Testis (tissue), 3 donors: ENCODE data around the gene SLC9A9. TPM values are rescaled to one million over a fixed set of nuclear protein-coding genes. Genes with fewer than 3 reads are reported as not detected.

Experiments
- DNase-seq: peaks from one replicate; pipeline ENCODE4 v3.0.0-alpha.2; 2019
- H3K27ac ChIP-seq, 2 donors: fragments of 200-600 bp; sonication (generic); one replicate each; pipeline ENCODE4 v1.5.1; 2019
- H3K27me3 ChIP-seq: fragments of 200-600 bp; sonication (generic); one replicate; pipeline ENCODE4 v1.5.1; 2019
- H3K36me3 ChIP-seq: fragments of 200-600 bp; sonication (generic); one replicate; pipeline ENCODE4 v1.5.1; 2017; ENCODE audit warnings: low read depth; ENCODE audit errors: missing control alignments
- H3K4me1 ChIP-seq: fragments of 200-600 bp; sonication (generic); one replicate; pipeline ENCODE4 v1.5.1; 2019
- H3K4me3 ChIP-seq, 2 donors: fragments of 200-600 bp; sonication (generic); one replicate each; pipeline ENCODE4 v1.5.1; 2017 to 2019
- H3K9me3 ChIP-seq: fragments of 200-600 bp; sonication (generic); one replicate; pipeline ENCODE4 v1.5.1; 2017
- CTCF ChIP-seq, 3 experiments: fragments of 450-650 bp in 2 of 3; fragments of 200-600 bp in 1 of 3; sonication (generic) in 1 of 3; IDR thresholded peaks; one replicate each; pipeline ENCODE4 v1.5.1; 2016 to 2019; ENCODE audit warnings: antibody characterized with exemption in 3 of 3, mild to moderate bottlenecking in 2 of 3, moderate library complexity in 1 of 3
- POLR2A ChIP-seq: fragments of 450-650 bp; IDR thresholded peaks from one replicate; pipeline ENCODE4 v1.6.1; 2017; ENCODE audit warnings: antibody characterized with exemption, mild to moderate bottlenecking, moderate library complexity
- WGBS, 2 donors: methylation state at CpG; one replicate each; pipeline ENCODE4 v1.1.5; 2018; 5-methylcytosine and 5-hydroxymethylcytosine counted together
- intact Hi-C: fragments of 100-400 bp; cut with DNase I; formaldehyde crosslinking; loops from one replicate; pipeline ENCODE4 v1.15.1; 2023; ENCODE audit warnings: low total_unique reads
- polyA plus RNA-seq: library from polyadenylated mRNA; stranded (reverse); fragments of 350-450 nt; fragmentation: Illumina TruSeq; extraction: RNeasy Lipid Tissue Mini Kit (QIAGEN cat#74804); gene quantifications from one replicate; pipeline ENCODE4 v1.2.3, GENCODE V29; 2014; ENCODE audit warnings: low read depth, low replicate concordance; ENCODE audit not compliant: insufficient read depth
- total RNA-seq, 2 donors: library from RNA; depleted of rRNA; stranded (reverse); fragments of >200 nt; gene quantifications; one replicate each; pipeline ENCODE4 v1.2.3, GENCODE V29; 2016

The SLC9A9 gene
- total and polyA plus RNA-seq, 3 donors from 2014 or later, result 2.7 to 6.6 (median 4.3) TPM

GRCh38 chr3:143562789-143563188 lies 285.5 kb downstream of the SLC9A9 start:
- Histone ChIP-seq H3K9me3 (no peaks in the 10 kb centered on the region), H3K4me3 (no peak overlapping the region), H3K27ac (no peak overlapping the region), H3K36me3 (no peaks in the 10 kb centered on the region), H3K27me3 (no peaks in the 10 kb centered on the region), H3K4me1 (no peaks in the 10 kb centered on the region)
- intact Hi-C loops, result no loop called here
- 63 to 75% methylated on average over 2 of the region's 2 CpGs for WGBS, 2 donors
- no peak for DNase-seq
- no peak for TF ChIP-seq POLR2A
- TF ChIP-seq CTCF (IDR thresholded peaks at IDR 0.05), result no peak

- Histone ChIP-seq H3K4me3 (no peak overlapping the region), H3K27ac (no peak overlapping the region), H3K4me1 (no peaks in the 10 kb centered on the region), H3K27me3 (no peaks in the 10 kb centered on the region), H3K36me3 (no peaks in the 10 kb centered on the region), H3K9me3 (no peaks in the 10 kb centered on the region)
- WGBS, 2 donors, result 66 to 67% methylated on average over 3 of the region's 3 CpGs
- intact Hi-C loops, result no loop called here
- TF ChIP-seq CTCF (IDR thresholded peaks at IDR 0.05) (no peak), POLR2A (no peak)
- DNase-seq, result no peak
Observed at GRCh38 chr3:143559296-143559695, 289.0 kb downstream of the SLC9A9 start.

- 89 to 100% methylated on average over 3 of the region's 3 CpGs for WGBS, 2 donors
- Histone ChIP-seq H3K27ac (no peak overlapping the region), H3K27me3 (no peaks in the 10 kb centered on the region), H3K36me3 (no peaks in the 10 kb centered on the region), H3K4me3 (no peak overlapping the region), H3K9me3 (no peaks in the 10 kb centered on the region), H3K4me1 (no peaks in the 10 kb centered on the region)
- DNase-seq, result no peak
- TF ChIP-seq CTCF (IDR thresholded peaks at IDR 0.05) (no peak), POLR2A (no peak)
- intact Hi-C loops, result no loop called here
Observed at GRCh38 chr3:143552851-143553250, 295.4 kb downstream of the SLC9A9 start.

GRCh38 chr3:143551761-143552160 lies 296.5 kb downstream of the SLC9A9 start:
- 92 to 96% methylated on average over 2 of the region's 2 CpGs for WGBS, 2 donors
- Histone ChIP-seq H3K27me3 (no peaks in the 10 kb centered on the region), H3K9me3 (no peaks in the 10 kb centered on the region), H3K4me1 (no peaks in the 10 kb centered on the region), H3K27ac (no peak overlapping the region), H3K4me3 (no peak overlapping the region), H3K36me3 (no peaks in the 10 kb centered on the region)
- DNase-seq, result no peak
- intact Hi-C loops, result no loop called here
- no peak for TF ChIP-seq POLR2A
- no peak for TF ChIP-seq CTCF (IDR thresholded peaks at IDR 0.05)

- Histone ChIP-seq H3K36me3 (no peaks in the 10 kb centered on the region), H3K4me3 (no peak overlapping the region), H3K27ac (no peak overlapping the region), H3K27me3 (no peaks in the 10 kb centered on the region), H3K4me1 (no peaks in the 10 kb centered on the region), H3K9me3 (no peaks in the 10 kb centered on the region)
- TF ChIP-seq CTCF (IDR thresholded peaks at IDR 0.05) (no peak), POLR2A (no peak)
- intact Hi-C loops, result no loop called here
- no peak for DNase-seq
- WGBS, 2 donors, result 83 to 85% methylated on average over 2 of the region's 2 CpGs
Observed at GRCh38 chr3:143548861-143549497, 299.3 kb downstream of the SLC9A9 start.
